ENCODE results near the gene CALHM1. TPM values are rescaled to one million over a fixed set of nuclear protein-coding genes. Genes with fewer than 3 reads are reported as not detected.

Gene CALHM1
- total and polyA plus RNA-seq, 2 experiments from 2014 or later = not detected

- peak in 1 of 2 donors; percentile 45 for DNase-seq (ENCODE audit: low read depth in 1 of 2, low spot score in 1 of 2)
- Histone ChIP-seq H3K27me3 (no peaks in the 10 kb centered on the region), H3K9me3 (ENCODE audit: low read depth) (no peaks in the 10 kb centered on the region), H3K4me3 (no peak overlapping the region), H3K4me1 (ENCODE audit: low read depth) (no peaks in the 10 kb centered on the region), H3K27ac (no peak overlapping the region), H3K36me3 (no peaks in the 10 kb centered on the region)
- no peak for TF ChIP-seq CTCF (IDR thresholded peaks at IDR 0.05; ENCODE audit: low read depth, low read length)
Observed at GRCh38 chr10:103473261-103473671, 14.6 kb upstream of the CALHM1 start.

GRCh38 chr10:103472005-103472404 lies 13.3 kb upstream of the CALHM1 start:
- no peak for TF ChIP-seq CTCF (IDR thresholded peaks at IDR 0.05; ENCODE audit: low read depth, low read length)
- no peak overlapping the region for H3K4me3 ChIP-seq
- DNase-seq (ENCODE audit: low read depth in 1 of 2, low spot score in 1 of 2) = no peak

GRCh38 chr10:103470761-103471653 lies 12.3 kb upstream of the CALHM1 start:
- Histone ChIP-seq H3K36me3 (no peaks in the 10 kb centered on the region), H3K9me3 (ENCODE audit: low read depth) (no peaks in the 10 kb centered on the region), H3K4me3 (no peak overlapping the region), H3K27me3 (no peaks in the 10 kb centered on the region), H3K27ac (no peak overlapping the region), H3K4me1 (ENCODE audit: low read depth) (no peaks in the 10 kb centered on the region)
- DNase-seq (ENCODE audit: low read depth in 1 of 2, low spot score in 1 of 2) = peak in 1 of 2 donors; percentile 81
- TF ChIP-seq CTCF (IDR thresholded peaks at IDR 0.05; ENCODE audit: low read depth, low read length) = no peak

More at GRCh38 chr10:103472005-103472404, 13.3 kb upstream of the CALHM1 start:
- H3K36me3 ChIP-seq = no peaks in the 10 kb centered on the region
- H3K27me3 ChIP-seq = no peaks in the 10 kb centered on the region
- no peaks in the 10 kb centered on the region for H3K9me3 ChIP-seq (ENCODE audit: low read depth)
- no peaks in the 10 kb centered on the region for H3K4me1 ChIP-seq (ENCODE audit: low read depth)
- no peak overlapping the region for H3K27ac ChIP-seq

- no peak overlapping the region for H3K27ac ChIP-seq
- no peaks in the 10 kb centered on the region for H3K4me1 ChIP-seq (ENCODE audit: low read depth)
- no peaks in the 10 kb centered on the region for H3K9me3 ChIP-seq (ENCODE audit: low read depth)
- DNase-seq (ENCODE audit: low read depth in 1 of 2, low spot score in 1 of 2) = no peak
- TF ChIP-seq CTCF (IDR thresholded peaks at IDR 0.05; ENCODE audit: low read depth, low read length) = no peak
- no peak overlapping the region for H3K4me3 ChIP-seq
- H3K36me3 ChIP-seq = no peaks in the 10 kb centered on the region
- H3K27me3 ChIP-seq = no peaks in the 10 kb centered on the region
Observed at GRCh38 chr10:103469201-103469600, 10.5 kb upstream of the CALHM1 start.

- no peak for TF ChIP-seq CTCF (IDR thresholded peaks at IDR 0.05; ENCODE audit: low read depth, low read length)
- no peaks in the 10 kb centered on the region for H3K27me3 ChIP-seq
- no peak for DNase-seq (ENCODE audit: low read depth in 1 of 2, low spot score in 1 of 2)
- H3K4me1 ChIP-seq (ENCODE audit: low read depth) = no peaks in the 10 kb centered on the region
- H3K27ac ChIP-seq = no peak overlapping the region
- H3K4me3 ChIP-seq = no peak overlapping the region
- no peaks in the 10 kb centered on the region for H3K9me3 ChIP-seq (ENCODE audit: low read depth)
- H3K36me3 ChIP-seq = no peaks in the 10 kb centered on the region
Observed at GRCh38 chr10:103467406-103467805, 8.7 kb upstream of the CALHM1 start.

Measured in cardiac muscle cell (in vitro differentiated cells and primary cell).